ENCODE measurements around the gene SFXN5.

DNA sequence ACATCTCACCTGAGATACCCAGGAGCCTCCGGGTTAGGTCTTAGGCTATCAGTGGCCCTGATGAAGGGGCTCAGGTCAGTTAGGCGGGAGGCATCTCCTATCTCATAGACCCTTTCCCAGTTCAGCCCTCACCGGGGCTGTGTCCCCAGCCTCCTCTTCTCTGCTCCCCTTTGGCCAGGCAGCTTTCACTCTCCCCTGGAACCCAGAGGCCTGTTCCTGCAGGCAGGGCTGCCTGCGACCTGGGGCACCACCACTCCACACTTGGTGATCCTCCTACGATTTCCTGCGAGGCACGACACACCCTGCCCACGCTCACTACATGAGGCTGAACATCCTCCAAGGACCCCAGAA is 51.2 kb downstream of the SFXN5 start:
- TF ChIP-seq, protein P1, sequence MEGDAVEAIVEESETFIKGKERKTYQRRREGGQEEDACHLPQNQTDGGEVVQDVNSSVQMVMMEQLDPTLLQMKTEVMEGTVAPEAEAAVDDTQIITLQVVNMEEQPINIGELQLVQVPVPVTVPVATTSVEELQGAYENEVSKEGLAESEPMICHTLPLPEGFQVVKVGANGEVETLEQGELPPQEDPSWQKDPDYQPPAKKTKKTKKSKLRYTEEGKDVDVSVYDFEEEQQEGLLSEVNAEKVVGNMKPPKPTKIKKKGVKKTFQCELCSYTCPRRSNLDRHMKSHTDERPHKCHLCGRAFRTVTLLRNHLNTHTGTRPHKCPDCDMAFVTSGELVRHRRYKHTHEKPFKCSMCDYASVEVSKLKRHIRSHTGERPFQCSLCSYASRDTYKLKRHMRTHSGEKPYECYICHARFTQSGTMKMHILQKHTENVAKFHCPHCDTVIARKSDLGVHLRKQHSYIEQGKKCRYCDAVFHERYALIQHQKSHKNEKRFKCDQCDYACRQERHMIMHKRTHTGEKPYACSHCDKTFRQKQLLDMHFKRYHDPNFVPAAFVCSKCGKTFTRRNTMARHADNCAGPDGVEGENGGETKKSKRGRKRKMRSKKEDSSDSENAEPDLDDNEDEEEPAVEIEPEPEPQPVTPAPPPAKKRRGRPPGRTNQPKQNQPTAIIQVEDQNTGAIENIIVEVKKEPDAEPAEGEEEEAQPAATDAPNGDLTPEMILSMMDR (optimal IDR thresholded peaks at IDR 0.05 in 1 of 3, IDR thresholded peaks at IDR 0.05 in 1 of 3, conservative IDR thresholded peaks at IDR 0.05 in 1 of 3; ENCODE audit: extremely low read depth in 1 of 3, insufficient read depth in 2 of 3, low read length in 3 of 3) = no peak
- no peak for TF ChIP-seq EZH2 (IDR thresholded peaks at IDR 0.05; ENCODE audit: low read length)
